Kidney (tissue), 14 donors: ENCODE data around the gene PTPN7. TPM values are rescaled to one million over a fixed set of nuclear protein-coding genes. Genes with fewer than 3 reads are reported as not detected.

Experiments
- DNase-seq, 5 donors: peaks; one replicate each; pipeline ENCODE4 v3.0.0-alpha.2; 2013 to 2020
- FAIRE-seq: peaks from 2 replicates; lab custom pipeline; 2012; peaks lifted over from hg19 to GRCh38; lab: Jason Lieb, UNC
- H3K27ac ChIP-seq, 2 donors: one replicate each; pipeline ENCODE4 v1.7.0; 2013; ENCODE audit warnings: low read depth in 2 of 2, low read length in 2 of 2, inconsistent platforms in 1 of 2
- H3K27me3 ChIP-seq: one replicate; pipeline ENCODE4 v1.7.1; 2013; ENCODE audit warnings: low read length, inconsistent platforms; ENCODE audit not compliant: control insufficient read depth, insufficient read depth
- H3K36me3 ChIP-seq, 3 donors: one replicate each; pipeline versions ENCODE4 v1.7.0 to v1.7.1; 2013; ENCODE audit warnings: low read length in 3 of 3, control low read depth in 1 of 3, inconsistent platforms in 1 of 3; ENCODE audit not compliant: insufficient read depth in 3 of 3, control insufficient read depth in 2 of 3
- H3K4me1 ChIP-seq, 3 donors: one replicate each; pipeline versions ENCODE4 v1.7.0 to v1.7.1; 2013; ENCODE audit warnings: low read length in 3 of 3, inconsistent platforms in 1 of 3, low read depth in 1 of 3; ENCODE audit not compliant: control insufficient read depth in 2 of 3, insufficient read depth in 2 of 3
- H3K4me3 ChIP-seq, 3 donors: one replicate each; pipeline versions ENCODE4 v1.7.0 to v1.8.1; 2013; ENCODE audit warnings: low read length in 3 of 3, control low read depth in 1 of 3, inconsistent platforms in 1 of 3
- H3K9ac ChIP-seq, 3 donors: one replicate each; pipeline versions ENCODE4 v1.7.0 to v1.7.1; 2013; ENCODE audit warnings: low read length in 3 of 3, control low read depth in 1 of 3, inconsistent platforms in 1 of 3
- H3K9me3 ChIP-seq, 3 donors: one replicate each; pipeline versions ENCODE4 v1.7.0 to v1.7.1; 2013; ENCODE audit warnings: low read length in 3 of 3, control low read depth in 1 of 3, inconsistent platforms in 1 of 3; ENCODE audit not compliant: control insufficient read depth in 2 of 3, insufficient read depth in 1 of 3
- CTCF ChIP-seq: IDR thresholded peaks from 3 replicates; pipeline ENCODE4 v1.5.1; 2012; ENCODE audit warnings: mild to moderate bottlenecking, moderate library complexity, borderline replicate concordance; ENCODE audit not compliant: insufficient read depth; ENCODE audit errors: extremely low read depth
- intact Hi-C: fragments of 100-400 bp; cut with DNase I; formaldehyde crosslinking; loops from one replicate; pipeline ENCODE4 v1.11.1; 2022
- polyA plus RNA-seq: library from polyadenylated mRNA; stranded (reverse); fragments of 350-450 nt; fragmentation: Illumina TruSeq; extraction: RNeasy Lipid Tissue Mini Kit (QIAGEN cat#74804); gene quantifications from one replicate; pipeline ENCODE4 v1.2.3, GENCODE V29; 2014; ENCODE audit warnings: low read depth, low replicate concordance; ENCODE audit not compliant: insufficient read depth
- total RNA-seq: library from RNA; stranded (reverse); fragmentation: NEBNext Ultra II Directional; extraction: Animal tissue kit (Norgen Biotek cat#: 25700); gene quantifications from one replicate; pipeline ENCODE4 v1.2.1, GENCODE V29; 2021
- donor health status: control.
- donor health status: control.
- donor health status: control.
- donor health status: control.
- donor health status: control.
- donor health status: DM: yes; HTN: yes; CAD: no.
- donor health status: Normal renal cell carcinoma (clear cell type).

PTPN7 gene
- total and polyA plus RNA-seq, 2 donors from 2014 or later = 3.5 to 5.5 TPM

- H3K4me3 ChIP-seq = no peak overlapping the region
- intact Hi-C loops = loop anchor here (5.0 kb wide), 1 partner anchor 117 kb away; no protein-coding TSS in a partner anchor
- FAIRE-seq (no peak), DNase-seq (no peak)
- H3K4me1 ChIP-seq = no peaks in the 10 kb centered on the region
- no peaks in the 10 kb centered on the region for H3K36me3 ChIP-seq
- no peak for TF ChIP-seq CTCF
- H3K9me3 ChIP-seq = no peaks in the 10 kb centered on the region
- no peak overlapping the region for H3K9ac ChIP-seq
- no peak overlapping the region for H3K27ac ChIP-seq
- no peaks in the 10 kb centered on the region for H3K27me3 ChIP-seq
These were observed 39.7 kb upstream of the PTPN7 start for GRCh38 chr1:202200112-202200548.

DNA sequence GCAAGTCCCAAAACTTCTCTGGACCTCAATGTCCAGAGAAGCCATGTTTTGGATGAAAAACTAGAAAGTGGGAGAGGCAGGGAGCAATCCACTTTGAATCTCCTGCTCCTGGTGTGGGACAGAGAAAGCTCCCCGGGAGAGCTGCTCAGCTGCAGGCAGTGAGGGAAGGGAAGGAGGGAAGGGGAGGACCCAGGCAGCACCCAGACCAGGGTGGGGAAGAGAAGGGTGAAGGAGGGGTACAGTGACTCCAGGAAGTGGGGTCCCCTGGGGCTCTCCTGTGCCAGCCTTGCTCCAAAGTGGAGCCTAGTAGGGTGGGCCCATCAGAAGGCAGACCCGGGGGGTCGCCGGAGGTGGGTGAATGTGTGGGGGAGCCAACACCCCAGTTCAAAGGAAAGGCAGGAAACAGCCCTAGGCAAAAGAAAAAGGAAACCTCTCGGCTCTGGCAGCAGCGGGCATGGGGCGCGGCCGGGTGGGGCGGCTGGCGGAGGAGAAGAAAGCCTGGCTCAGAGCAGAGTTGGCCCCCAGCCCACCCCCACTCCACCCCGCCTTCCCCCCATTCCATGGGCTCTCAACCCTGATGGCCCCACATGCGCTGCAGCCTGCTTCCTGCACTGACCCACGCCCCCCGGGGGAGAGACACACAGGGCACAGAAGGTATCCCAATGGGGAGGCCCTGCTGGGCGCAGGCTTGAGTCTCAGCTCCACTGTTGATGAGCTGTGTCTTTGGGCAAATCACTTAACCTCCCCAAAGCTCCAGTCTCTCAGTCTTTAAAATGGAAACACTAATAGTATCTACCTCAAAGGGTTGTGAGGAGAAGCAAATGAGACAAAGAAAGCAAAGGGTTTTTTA lies 38.9 kb upstream of the PTPN7 start:
- Histone ChIP-seq H3K9me3 (no peaks in the 10 kb centered on the region), H3K4me1 (no peaks in the 10 kb centered on the region), H3K36me3 (no peaks in the 10 kb centered on the region), H3K9ac (no peak overlapping the region), H3K27me3 (no peaks in the 10 kb centered on the region), H3K27ac (no peak overlapping the region), H3K4me3 (no peak overlapping the region)
- intact Hi-C loops = no loop called here
- no peak for TF ChIP-seq CTCF
- DNase-seq (no peak), FAIRE-seq (no peak)

- no peak overlapping the region for H3K9ac ChIP-seq
- H3K9me3 ChIP-seq = no peaks in the 10 kb centered on the region
- no peak for TF ChIP-seq CTCF
- intact Hi-C loops = no loop called here
- no peak overlapping the region for H3K4me3 ChIP-seq
- peaks cover 0 to 2% (median 0%) of the 10 kb centered on the region in 3 donors for H3K4me1 ChIP-seq
- H3K27me3 ChIP-seq = no peaks in the 10 kb centered on the region
- no peaks in the 10 kb centered on the region for H3K36me3 ChIP-seq
- no peak for DNase-seq
- H3K27ac ChIP-seq = no peak overlapping the region
- no peak for FAIRE-seq
These were observed 37.9 kb upstream of the PTPN7 start for GRCh38 chr1:202198366-202198724.
